Keratinocyte (primary cell): ENCODE measurements around the gene FN3KRP.

Experiments used
- EZH2 ChIP-seq: IDR thresholded peaks from one replicate; pipeline ENCODE4 v1.6.1; 2012; ENCODE audit warnings: inconsistent platforms, mild to moderate bottlenecking, low read length, moderate library complexity
- TF ChIP-seq, protein P1 (sequence below), 3 experiments: IDR thresholded peaks in 1 of 3; conservative IDR thresholded peaks in 1 of 3; optimal IDR thresholded peaks in 1 of 3; 2 replicates in 2 of 3; 3 replicates in 1 of 3; pipeline versions ENCODE3 to v1.5.1; 2011; ENCODE audit warnings: low read length in 3 of 3, mild to moderate bottlenecking in 3 of 3, moderate library complexity in 2 of 3, control low read depth in 1 of 3, inconsistent platforms in 1 of 3; ENCODE audit not compliant: insufficient read depth in 2 of 3; ENCODE audit errors: extremely low read depth in 1 of 3

DNA sequence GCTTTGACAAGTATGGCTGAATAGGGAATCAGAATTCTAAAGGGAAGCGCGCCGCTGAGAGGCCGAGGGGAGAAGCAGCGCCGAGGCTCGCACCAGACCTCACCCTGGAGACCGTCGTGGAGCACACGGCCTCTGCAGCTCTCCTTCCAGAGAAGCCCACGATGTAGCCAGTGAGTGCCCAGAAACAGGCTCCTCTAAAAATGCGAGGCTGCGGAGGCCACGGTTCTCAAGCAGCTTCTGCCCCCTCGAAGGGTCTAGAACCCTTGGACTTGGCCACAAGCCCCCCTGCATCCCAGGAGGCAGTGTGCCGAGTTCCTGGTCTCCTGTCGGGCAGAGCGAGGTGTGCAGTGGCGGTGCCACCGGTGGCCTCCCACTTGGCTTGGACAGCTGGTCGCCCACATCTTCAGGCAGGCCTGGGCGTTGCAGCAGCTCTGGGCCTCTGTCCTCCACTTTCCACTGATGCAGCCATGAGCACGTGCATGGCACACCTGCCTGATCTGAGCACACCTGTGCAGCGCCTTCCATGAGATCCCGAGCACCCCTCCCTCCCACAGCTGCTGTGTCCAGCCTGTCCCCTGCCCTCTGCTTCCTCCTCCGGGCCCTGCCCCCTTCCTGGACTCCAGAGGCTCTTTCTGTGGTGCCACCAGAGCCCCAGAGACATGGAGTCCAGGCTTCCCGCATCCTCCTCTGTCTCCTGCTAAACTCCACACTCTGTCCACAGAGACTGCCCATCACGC is 49.4 kb upstream of the FN3KRP start:
- TF ChIP-seq, protein P1, sequence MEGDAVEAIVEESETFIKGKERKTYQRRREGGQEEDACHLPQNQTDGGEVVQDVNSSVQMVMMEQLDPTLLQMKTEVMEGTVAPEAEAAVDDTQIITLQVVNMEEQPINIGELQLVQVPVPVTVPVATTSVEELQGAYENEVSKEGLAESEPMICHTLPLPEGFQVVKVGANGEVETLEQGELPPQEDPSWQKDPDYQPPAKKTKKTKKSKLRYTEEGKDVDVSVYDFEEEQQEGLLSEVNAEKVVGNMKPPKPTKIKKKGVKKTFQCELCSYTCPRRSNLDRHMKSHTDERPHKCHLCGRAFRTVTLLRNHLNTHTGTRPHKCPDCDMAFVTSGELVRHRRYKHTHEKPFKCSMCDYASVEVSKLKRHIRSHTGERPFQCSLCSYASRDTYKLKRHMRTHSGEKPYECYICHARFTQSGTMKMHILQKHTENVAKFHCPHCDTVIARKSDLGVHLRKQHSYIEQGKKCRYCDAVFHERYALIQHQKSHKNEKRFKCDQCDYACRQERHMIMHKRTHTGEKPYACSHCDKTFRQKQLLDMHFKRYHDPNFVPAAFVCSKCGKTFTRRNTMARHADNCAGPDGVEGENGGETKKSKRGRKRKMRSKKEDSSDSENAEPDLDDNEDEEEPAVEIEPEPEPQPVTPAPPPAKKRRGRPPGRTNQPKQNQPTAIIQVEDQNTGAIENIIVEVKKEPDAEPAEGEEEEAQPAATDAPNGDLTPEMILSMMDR (optimal IDR thresholded peaks at IDR 0.05 in 1 of 3, IDR thresholded peaks at IDR 0.05 in 1 of 3, conservative IDR thresholded peaks at IDR 0.05 in 1 of 3; ENCODE audit: extremely low read depth in 1 of 3, insufficient read depth in 2 of 3, low read length in 3 of 3): no peak
- no peak for TF ChIP-seq EZH2
